HUES64 (cell line): ENCODE results near the gene ABCA6.
"Not testable (repeated sequence)": the region's sequence is repeated elsewhere in the genome, so short reads cannot be mapped to it uniquely, and the experiment has no call there.

ENCODE experiments used
- H3K27ac ChIP-seq: 2 replicates; pipeline ENCODE4 v1.7.0; 2013; ENCODE audit warnings: low read depth, low read length, inconsistent platforms
- H3K27me3 ChIP-seq: 2 replicates; pipeline ENCODE4 v1.6.1; 2013; ENCODE audit warnings: mild to moderate bottlenecking, low read length; ENCODE audit not compliant: insufficient read depth
- H3K36me3 ChIP-seq: 2 replicates; pipeline ENCODE4 v1.6.1; 2013; ENCODE audit warnings: mild to moderate bottlenecking, low read length; ENCODE audit not compliant: insufficient read depth
- H3K4me1 ChIP-seq: 2 replicates; pipeline ENCODE4 v1.6.1; 2013; ENCODE audit warnings: mild to moderate bottlenecking, low read length, moderate library complexity; ENCODE audit not compliant: insufficient read depth
- H3K4me3 ChIP-seq: 2 replicates; pipeline ENCODE4 v1.5.1; 2013; ENCODE audit warnings: mild to moderate bottlenecking, low read length, moderate library complexity
- H3K9ac ChIP-seq: 2 replicates; pipeline ENCODE4 v1.6.1; 2013; ENCODE audit warnings: mild to moderate bottlenecking, low read depth, low read length
- H3K9me3 ChIP-seq: 2 replicates; pipeline ENCODE4 v1.6.1; 2013; ENCODE audit warnings: low read depth, low read length; ENCODE audit not compliant: insufficient read depth
- WGBS: fragments of 150-250, 120-280 bp; methylation state at CpG from one replicate; pipeline ENCODE4 v1.1.7; 2013; ENCODE audit warnings: missing lambda C conversion rate; 5-methylcytosine and 5-hydroxymethylcytosine counted together

The ABCA6 gene

DNA sequence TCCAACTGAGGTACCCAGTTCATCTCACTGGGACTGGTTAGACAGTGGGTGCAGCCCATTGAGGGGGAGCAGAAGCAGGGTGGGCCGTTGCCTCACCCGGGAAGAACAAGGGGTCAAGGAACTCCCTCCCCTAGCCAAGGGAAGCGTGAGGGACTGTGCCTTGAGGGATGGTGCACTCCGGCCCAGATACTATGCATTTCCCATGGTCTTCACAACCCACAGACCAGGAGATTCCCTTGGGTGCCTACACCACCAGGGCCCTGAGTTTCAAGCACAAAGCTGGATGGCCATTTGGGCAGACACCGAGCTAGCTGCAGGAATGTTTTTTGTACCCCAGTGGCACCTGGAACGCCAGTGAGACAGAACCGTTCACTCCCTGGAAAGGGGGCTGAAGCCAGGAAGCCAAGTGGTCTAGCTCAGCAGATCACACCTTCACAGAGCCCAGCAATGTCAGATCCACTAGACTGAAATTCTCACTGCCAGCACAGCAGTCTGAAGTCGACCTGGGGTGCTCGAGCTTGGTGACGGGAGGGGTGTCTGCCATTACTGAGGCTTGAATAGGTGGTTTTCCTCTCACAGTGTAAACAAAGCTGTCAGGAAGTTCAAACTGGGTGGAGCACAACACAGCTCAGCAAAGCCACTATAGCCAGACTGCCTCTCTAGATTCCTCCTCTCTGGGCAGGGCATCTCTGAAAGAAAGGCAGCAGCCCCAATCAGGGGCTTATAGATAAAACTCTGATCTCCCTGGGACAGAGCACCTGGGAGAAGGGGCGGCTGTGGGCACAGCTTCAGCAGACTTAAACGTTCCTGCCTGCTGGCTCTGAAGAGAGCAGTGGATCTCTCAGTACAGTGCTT lies 71.1 kb downstream of the ABCA6 start:
- not testable (repeated sequence) for H3K27ac ChIP-seq, H3K9me3 ChIP-seq, H3K4me3 ChIP-seq, H3K36me3 ChIP-seq, H3K27me3 ChIP-seq, H3K4me1 ChIP-seq, H3K9ac ChIP-seq
- 81% methylated on average over 12 of the region's 12 CpGs for WGBS

DNA sequence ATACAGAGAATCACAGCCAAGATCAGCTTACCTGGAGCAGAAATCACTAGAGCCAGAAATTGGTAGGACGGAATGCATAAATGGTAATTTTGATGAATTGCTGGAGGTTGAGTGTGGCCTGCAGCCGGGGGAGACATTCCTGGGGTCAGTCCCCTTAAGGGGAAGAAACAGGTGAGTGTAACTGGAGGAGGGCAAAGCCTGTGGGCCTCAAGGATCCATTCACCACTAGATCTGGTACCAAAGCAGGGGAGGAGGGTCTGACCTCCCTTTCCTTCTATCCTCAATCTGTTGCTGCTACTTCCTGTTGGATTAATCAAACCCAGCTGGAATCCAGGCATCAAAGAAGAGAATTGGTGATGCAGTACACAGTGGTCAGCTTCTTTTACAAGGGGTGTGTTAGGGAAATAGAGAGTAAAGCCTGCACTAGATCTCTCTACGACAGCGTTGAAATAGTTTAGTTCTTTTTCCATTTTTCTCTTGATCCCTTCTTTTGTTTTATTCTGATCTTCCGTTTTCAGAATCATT lies 72.4 kb downstream of the ABCA6 start:
- Histone ChIP-seq H3K36me3 (no peaks in the 10 kb centered on the region), H3K27ac (no peak overlapping the region), H3K27me3 (no peaks in the 10 kb centered on the region), H3K9me3 (no peaks in the 10 kb centered on the region), H3K4me3 (no peak overlapping the region), H3K4me1 (peaks cover 8% of the 10 kb centered on the region), H3K9ac (no peak overlapping the region)
- 84% methylated on average over 5 of the region's 5 CpGs for WGBS

DNA sequence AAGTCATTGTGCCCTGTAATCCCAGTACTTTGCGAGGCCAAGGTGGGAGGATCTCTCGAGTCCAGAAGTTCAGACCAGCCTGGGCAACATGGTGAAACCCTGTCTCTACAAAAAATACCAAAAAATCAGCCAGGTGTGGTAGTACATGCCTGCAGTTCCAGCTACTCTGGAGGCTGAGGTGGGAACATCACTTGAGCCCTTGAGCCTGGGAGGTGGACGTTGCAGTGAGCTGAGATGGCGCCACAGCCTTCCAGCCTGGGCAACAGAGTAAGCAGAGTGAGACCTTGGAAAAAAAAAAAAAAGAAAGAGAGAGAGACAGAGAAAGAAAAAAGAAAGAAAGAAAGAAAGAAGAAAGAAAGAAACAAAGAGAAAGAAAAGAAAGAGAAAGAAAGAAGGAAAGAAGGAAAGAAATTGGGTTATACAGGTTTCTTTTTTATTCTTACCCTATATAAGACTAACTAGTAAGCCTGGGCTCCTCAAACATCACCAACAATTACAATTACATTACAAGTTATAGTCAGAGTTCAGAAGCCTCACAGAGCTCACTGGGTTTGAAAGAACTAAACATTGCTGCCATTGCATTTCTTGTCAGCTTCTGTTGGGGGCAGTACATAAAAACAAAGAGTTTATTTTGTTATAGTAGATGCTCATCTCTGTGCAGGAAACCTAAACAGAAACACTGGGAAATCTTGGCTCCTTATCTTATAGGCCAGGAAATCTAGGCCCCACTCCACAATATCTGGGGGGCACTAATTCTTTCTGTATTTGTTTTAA lies 74.2 kb downstream of the ABCA6 start:
- H3K27ac ChIP-seq: no peak overlapping the region
- H3K9ac ChIP-seq: no peak overlapping the region
- no peaks in the 10 kb centered on the region for H3K27me3 ChIP-seq
- no peaks in the 10 kb centered on the region for H3K9me3 ChIP-seq
- WGBS: 90% methylated on average over 4 of the region's 4 CpGs
- H3K4me1 ChIP-seq: peaks cover 8% of the 10 kb centered on the region
- no peaks in the 10 kb centered on the region for H3K36me3 ChIP-seq
- no peak overlapping the region for H3K4me3 ChIP-seq

DNA sequence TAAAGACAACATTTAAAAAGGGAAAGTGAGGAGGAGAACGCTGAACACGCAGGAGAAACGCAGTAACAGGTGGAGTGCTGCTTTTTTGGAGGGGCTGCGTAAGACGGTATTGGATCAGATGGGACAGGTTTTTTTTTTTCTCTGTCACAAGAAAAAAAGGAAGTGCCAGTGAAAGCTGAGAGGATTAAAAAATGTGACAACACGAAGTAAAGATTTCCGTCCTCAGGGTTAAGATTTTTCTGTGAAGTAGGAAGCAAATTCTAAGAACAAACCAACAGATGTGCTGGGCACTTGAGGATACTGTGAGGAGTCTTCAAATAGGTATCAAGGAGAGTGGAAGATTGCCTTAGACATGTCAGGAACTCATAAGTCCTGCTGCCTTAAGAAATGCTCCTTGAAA lies 75.2 kb downstream of the ABCA6 start:
- no peaks in the 10 kb centered on the region for H3K27me3 ChIP-seq
- 91% methylated on average over 7 of the region's 7 CpGs for WGBS

DNA sequence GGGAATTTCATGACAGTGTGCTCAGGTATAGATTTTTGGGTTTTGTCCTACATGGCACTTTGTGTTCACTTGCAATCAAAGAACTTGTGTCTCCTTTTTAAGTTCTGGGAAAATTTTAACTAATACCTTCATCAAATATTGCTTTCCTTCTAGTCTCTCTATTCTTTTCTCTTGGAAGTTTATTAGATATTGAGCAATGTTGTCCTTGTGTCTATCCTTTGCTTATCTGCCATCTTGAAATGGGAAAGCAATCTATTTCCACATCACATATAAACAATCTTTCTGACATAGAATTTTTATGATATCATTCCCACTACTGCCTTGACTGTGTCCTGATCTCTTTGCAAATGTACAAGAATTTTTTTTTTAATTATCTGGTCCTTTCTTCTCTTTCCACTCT lies 76.6 kb downstream of the ABCA6 start:
- no peaks in the 10 kb centered on the region for H3K27me3 ChIP-seq
- no peaks in the 10 kb centered on the region for H3K36me3 ChIP-seq
- H3K9me3 ChIP-seq: no peaks in the 10 kb centered on the region
- peaks cover 8% of the 10 kb centered on the region for H3K4me1 ChIP-seq
- no peak overlapping the region for H3K4me3 ChIP-seq
- H3K9ac ChIP-seq: no peak overlapping the region
- no peak overlapping the region for H3K27ac ChIP-seq

More for the DNA sequence above, 75.2 kb downstream of the ABCA6 start:
- Histone ChIP-seq H3K9me3 (no peaks in the 10 kb centered on the region), H3K9ac (no peak overlapping the region), H3K4me1 (peaks cover 8% of the 10 kb centered on the region), H3K27ac (no peak overlapping the region), H3K36me3 (no peaks in the 10 kb centered on the region), H3K4me3 (no peak overlapping the region)

DNA sequence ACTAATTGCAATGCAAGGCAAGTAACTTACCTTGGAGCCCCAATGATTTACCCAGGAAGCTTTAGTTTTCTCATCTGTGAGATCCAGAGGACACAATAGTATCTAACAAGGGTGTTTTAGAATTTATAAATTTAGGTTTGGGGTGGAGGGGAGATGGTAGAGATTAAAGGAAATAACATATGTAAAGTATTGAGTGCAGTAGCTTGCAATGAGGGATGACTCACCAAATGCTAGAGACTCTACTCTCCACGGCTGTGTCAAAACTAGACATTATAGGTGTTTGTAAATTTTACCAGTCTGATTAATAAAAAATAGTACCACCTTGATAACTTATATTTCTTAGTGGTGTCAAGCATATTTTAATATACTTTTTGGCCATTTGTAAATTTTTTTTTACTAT lies 77.2 kb downstream of the ABCA6 start:
- Histone ChIP-seq H3K4me1 (peaks cover 6% of the 10 kb centered on the region), H3K9ac (no peak overlapping the region), H3K36me3 (no peaks in the 10 kb centered on the region), H3K27me3 (no peaks in the 10 kb centered on the region), H3K27ac (no peak overlapping the region), H3K4me3 (no peak overlapping the region), H3K9me3 (no peaks in the 10 kb centered on the region)
- WGBS: no CpG with 5 or more reads among the region's 1 CpG

DNA sequence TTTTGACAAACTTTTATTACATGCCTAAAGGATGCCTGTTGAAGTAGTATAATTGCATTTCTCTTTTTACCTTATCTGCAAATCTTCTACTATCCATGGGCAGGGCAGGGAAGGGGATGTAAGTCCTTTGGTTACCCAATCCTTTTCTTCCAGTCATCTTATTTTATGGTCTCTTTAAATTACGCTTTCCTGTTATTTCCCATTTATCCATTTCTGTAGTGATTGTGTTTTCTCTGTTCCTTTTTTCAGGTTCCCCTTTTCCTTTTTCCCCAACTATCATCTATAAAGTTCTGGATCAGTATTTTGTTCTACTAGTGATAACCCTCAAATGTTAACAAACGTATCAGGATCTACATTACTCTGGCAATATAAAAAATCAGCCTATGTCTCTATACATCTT lies 77.7 kb downstream of the ABCA6 start:
- Histone ChIP-seq H3K27me3 (no peaks in the 10 kb centered on the region), H3K4me1 (0 out of 2 replicates have a peak, but pooled peaks cover under 1% of the 10 kb centered on the region), H3K36me3 (no peaks in the 10 kb centered on the region), H3K9ac (no peak overlapping the region), H3K9me3 (no peaks in the 10 kb centered on the region), H3K4me3 (no peak overlapping the region), H3K27ac (no peak overlapping the region)
- WGBS: 85% methylated on average over 1 of the region's 2 CpGs

DNA sequence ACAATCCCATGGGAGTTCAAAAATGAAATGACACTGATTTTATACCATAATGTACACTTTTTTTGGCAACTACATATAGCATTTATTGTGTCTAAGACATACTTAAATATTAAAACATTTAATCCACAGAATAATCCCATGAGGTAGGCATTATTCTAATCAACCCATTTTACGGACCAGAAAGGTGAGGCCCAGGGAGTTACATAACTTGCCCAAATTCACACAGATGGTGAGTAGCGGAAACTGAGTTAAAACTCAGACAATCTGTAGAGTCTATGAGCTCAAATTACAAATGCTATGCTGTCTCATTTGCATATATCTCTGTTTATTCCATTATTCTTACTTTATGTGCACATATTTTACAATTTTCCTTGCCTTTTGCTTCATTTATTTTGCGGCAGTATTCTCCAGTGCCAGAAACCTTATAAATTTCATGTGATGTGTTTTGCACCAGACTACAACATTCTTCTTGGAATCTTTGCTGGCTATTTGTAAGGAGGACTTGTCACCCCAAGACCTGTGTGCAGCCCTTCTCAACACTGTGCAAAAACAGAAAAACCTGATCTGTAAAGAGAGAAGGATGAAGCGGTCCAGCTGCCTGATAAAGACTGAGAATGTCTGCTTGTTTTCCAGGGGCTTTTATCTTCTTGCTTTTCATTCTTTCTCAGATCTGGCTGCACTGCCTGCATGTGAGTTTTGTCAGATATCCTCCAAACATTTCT lies 78.7 kb downstream of the ABCA6 start:
- WGBS: 94% methylated on average over 4 of the region's 4 CpGs
- no peak overlapping the region for H3K9ac ChIP-seq
- H3K4me1 ChIP-seq: no peaks in the 10 kb centered on the region
- H3K27ac ChIP-seq: no peak overlapping the region
- H3K9me3 ChIP-seq: no peaks in the 10 kb centered on the region
- H3K36me3 ChIP-seq: no peaks in the 10 kb centered on the region
- no peaks in the 10 kb centered on the region for H3K27me3 ChIP-seq
- H3K4me3 ChIP-seq: no peak overlapping the region

DNA sequence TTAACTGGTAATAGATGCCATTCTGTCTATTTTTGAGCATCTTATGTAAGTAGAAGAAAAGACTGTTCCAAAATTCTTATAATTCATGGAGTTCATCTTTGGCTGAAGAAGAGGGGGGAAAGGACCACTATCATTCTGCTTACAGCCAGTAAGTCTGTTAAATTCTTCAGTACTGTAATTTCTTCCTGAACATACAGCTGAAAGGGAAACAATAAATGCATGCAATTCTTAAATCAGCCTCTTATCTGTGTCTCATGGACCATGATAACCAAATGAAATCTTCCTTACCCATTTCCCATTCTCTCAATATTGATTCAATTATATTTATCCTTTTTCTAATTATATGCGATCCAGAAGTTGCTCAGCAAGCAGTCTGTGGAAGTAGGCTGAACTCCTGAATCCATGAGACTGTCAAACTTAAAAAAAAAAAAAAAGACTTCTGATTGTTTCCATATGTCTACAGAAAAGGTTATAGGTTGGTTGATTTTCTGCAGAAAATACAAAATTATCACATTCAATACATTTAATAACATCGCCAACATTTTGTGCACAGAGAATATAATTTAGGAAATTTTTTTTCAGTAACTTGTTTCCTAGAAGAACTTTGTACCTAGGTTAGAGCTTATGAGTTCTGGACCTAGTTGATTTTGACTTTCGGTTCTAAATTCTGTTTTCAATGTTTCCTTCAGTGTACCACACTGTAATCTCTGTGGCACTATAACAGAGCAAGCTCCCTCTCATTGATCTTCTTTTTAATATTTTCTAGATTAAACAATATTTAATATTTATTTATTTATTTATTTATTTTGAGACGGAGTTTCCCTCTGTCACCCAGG lies 79.8 kb downstream of the ABCA6 start:
- no peak overlapping the region for H3K9ac ChIP-seq
- H3K27me3 ChIP-seq: no peaks in the 10 kb centered on the region
- H3K4me1 ChIP-seq: no peaks in the 10 kb centered on the region
- 93% methylated on average over 3 of the region's 4 CpGs for WGBS
- no peak overlapping the region for H3K27ac ChIP-seq
- no peaks in the 10 kb centered on the region for H3K36me3 ChIP-seq
- no peaks in the 10 kb centered on the region for H3K9me3 ChIP-seq
- no peak overlapping the region for H3K4me3 ChIP-seq

DNA sequence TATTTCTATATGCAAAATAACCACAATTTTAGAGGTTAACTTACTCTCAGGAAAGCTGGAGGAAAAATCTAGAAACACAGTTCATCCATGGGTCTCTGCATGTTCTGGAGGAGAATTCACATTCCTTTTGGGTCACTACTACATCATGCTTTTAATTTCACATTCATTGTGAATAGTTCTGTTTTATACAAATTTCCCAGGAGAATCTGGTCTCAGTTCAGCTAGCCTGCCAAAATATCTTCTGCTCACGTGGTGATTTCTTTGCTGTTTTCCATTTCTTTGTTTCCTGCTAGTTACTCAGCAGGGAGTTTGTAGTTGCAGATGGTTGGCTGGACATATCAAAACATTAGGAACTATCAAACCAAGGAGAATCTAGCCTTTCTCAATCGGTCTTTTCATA lies 80.9 kb downstream of the ABCA6 start, which contains the start of gene ABCA9:
Gene ABCA9, minus strand, starts transcription at position 106 of the 400 bp plus-strand sequence. CDS start 9,801 bp downstream, outside the sequence.
- Histone ChIP-seq H3K9me3 (no peaks in the 10 kb centered on the region), H3K4me1 (no peaks in the 10 kb centered on the region), H3K9ac (no peak within 1 kb of the TSS), H3K4me3 (no peak within 1 kb of the TSS), H3K36me3 (no peaks in the 10 kb centered on the region), H3K27me3 (no peaks in the 10 kb centered on the region), H3K27ac (no peak within 1 kb of the TSS)
- WGBS: 61% methylated on average over 2 of the region's 2 CpGs
